Measurements from ENCODE around the gene BMP5. TPM values are rescaled to one million over a fixed set of nuclear protein-coding genes. Genes with fewer than 3 reads are reported as not detected.

Gene BMP5
- total RNA-seq, 2 donors from 2014 or later, result 0.80 to 2.1 TPM

GRCh38 chr6:55818482-55818881, 56.9 kb downstream of the BMP5 start:
- Histone ChIP-seq H3K27me3 (replicated peaks; ENCODE audit: insufficient read depth) (no peaks in the 10 kb centered on the region), H3K9me3 (no peaks in the 10 kb centered on the region), H3K36me3 (no peaks in the 10 kb centered on the region), H3K4me3 (no peak overlapping the region), H3K27ac (no peak overlapping the region), H3K4me1 (replicated peaks) (no peaks in the 10 kb centered on the region)
- WGBS, result 68% methylated on average over 2 of the region's 2 CpGs
- no peak for DNase-seq (ENCODE audit: low spot score)
- TF ChIP-seq POLR2AphosphoS5 (IDR thresholded peaks at IDR 0.05), result no peak
- TF ChIP-seq, protein P1, sequence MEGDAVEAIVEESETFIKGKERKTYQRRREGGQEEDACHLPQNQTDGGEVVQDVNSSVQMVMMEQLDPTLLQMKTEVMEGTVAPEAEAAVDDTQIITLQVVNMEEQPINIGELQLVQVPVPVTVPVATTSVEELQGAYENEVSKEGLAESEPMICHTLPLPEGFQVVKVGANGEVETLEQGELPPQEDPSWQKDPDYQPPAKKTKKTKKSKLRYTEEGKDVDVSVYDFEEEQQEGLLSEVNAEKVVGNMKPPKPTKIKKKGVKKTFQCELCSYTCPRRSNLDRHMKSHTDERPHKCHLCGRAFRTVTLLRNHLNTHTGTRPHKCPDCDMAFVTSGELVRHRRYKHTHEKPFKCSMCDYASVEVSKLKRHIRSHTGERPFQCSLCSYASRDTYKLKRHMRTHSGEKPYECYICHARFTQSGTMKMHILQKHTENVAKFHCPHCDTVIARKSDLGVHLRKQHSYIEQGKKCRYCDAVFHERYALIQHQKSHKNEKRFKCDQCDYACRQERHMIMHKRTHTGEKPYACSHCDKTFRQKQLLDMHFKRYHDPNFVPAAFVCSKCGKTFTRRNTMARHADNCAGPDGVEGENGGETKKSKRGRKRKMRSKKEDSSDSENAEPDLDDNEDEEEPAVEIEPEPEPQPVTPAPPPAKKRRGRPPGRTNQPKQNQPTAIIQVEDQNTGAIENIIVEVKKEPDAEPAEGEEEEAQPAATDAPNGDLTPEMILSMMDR (IDR thresholded peaks at IDR 0.05), result no peak
- no peak for TF ChIP-seq POLR2A (IDR thresholded peaks at IDR 0.05)
- intact Hi-C loops (cut with DNase I), result no loop called here

DNA sequence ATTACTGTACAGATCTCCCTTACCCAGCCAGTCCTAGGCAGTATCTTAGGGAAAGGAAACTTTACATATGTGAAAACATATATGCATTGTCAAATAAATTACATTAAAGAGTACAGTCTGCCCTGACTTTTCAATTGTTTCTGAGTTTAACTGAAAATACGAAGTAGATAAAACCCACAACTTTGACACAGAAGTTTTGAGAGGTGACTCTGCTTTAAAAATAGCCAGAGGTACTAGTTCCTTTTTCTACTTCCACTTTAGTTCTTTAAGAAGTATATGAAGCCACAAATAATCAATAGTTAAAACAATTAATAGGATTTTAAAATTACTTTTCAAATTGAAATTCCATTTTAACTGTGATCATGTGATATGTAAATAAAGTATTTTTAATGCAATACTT, 62.9 kb downstream of the BMP5 start:
- Histone ChIP-seq H3K27ac (no peak overlapping the region), H3K36me3 (no peaks in the 10 kb centered on the region), H3K4me3 (no peak overlapping the region), H3K9me3 (no peaks in the 10 kb centered on the region), H3K27me3 (replicated peaks; ENCODE audit: insufficient read depth) (no peaks in the 10 kb centered on the region), H3K4me1 (replicated peaks) (no peaks in the 10 kb centered on the region)
- WGBS, result 78% methylated on average over 1 of the region's 1 CpG
- no peak for DNase-seq (ENCODE audit: low spot score)
- TF ChIP-seq, protein P1 (IDR thresholded peaks at IDR 0.05), result no peak
- TF ChIP-seq POLR2A (IDR thresholded peaks at IDR 0.05) (no peak), POLR2AphosphoS5 (IDR thresholded peaks at IDR 0.05) (no peak)
- intact Hi-C loops (cut with DNase I), result no loop called here

DNA sequence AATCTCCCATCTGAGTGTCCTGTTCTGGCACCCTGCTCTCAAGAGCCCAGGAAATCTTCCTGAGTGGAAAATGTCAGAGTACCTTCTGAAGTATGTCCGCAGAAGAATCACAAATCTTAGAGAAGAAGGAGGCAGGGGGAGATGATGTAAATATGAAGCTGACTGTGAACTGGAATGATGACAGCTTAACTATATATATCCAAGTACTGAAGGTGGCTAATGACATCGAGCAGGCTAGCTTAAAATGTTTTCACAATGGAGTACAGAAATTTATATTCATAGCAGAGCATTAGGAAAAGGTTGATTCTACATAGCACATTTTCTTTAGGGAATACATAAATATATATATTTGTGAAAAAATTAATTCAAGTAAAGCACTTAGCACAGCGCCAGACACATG, 64.3 kb downstream of the BMP5 start:
- Histone ChIP-seq H3K9me3 (no peaks in the 10 kb centered on the region), H3K36me3 (no peaks in the 10 kb centered on the region), H3K4me1 (replicated peaks) (no peaks in the 10 kb centered on the region), H3K27ac (no peak overlapping the region), H3K27me3 (replicated peaks; ENCODE audit: insufficient read depth) (no peaks in the 10 kb centered on the region), H3K4me3 (no peak overlapping the region)
- 87% methylated on average over 3 of the region's 3 CpGs for WGBS
- TF ChIP-seq, protein P1 (IDR thresholded peaks at IDR 0.05), result no peak
- TF ChIP-seq POLR2AphosphoS5 (IDR thresholded peaks at IDR 0.05) (no peak), POLR2A (IDR thresholded peaks at IDR 0.05) (no peak)
- DNase-seq (ENCODE audit: low spot score), result no peak
- intact Hi-C loops (cut with DNase I), result no loop called here

DNA sequence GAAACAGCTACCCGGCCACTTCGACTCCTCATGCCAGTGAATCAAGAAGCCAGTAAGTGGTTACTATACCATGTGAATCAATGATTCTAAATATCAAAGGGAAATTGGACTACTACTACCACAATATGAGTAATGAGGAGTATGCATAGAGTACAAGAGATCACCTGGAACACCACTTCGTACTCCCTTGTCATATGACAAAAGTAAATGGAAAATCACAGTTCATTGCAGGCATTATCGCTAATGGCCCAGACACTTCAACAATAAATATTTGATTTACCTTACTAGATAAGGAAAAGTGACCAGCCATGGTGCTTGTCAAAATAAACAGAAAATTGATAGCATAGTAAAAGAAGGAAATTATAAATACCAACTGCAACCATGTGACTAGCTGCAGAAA, 73.1 kb downstream of the BMP5 start:
- intact Hi-C loops (cut with DNase I), result no loop called here
- TF ChIP-seq, protein P1 (IDR thresholded peaks at IDR 0.05), result no peak
- TF ChIP-seq POLR2A (IDR thresholded peaks at IDR 0.05), result no peak
- no peak for TF ChIP-seq POLR2AphosphoS5 (IDR thresholded peaks at IDR 0.05)
- H3K36me3 ChIP-seq, result no peaks in the 10 kb centered on the region
- no peak overlapping the region for H3K4me3 ChIP-seq
- H3K4me1 ChIP-seq (replicated peaks), result no peaks in the 10 kb centered on the region
- no peaks in the 10 kb centered on the region for H3K27me3 ChIP-seq (replicated peaks; ENCODE audit: insufficient read depth)
- WGBS, result 87% methylated on average over 4 of the region's 4 CpGs
- H3K27ac ChIP-seq, result no peak overlapping the region
- DNase-seq (ENCODE audit: low spot score), result no peak
- no peaks in the 10 kb centered on the region for H3K9me3 ChIP-seq

DNA sequence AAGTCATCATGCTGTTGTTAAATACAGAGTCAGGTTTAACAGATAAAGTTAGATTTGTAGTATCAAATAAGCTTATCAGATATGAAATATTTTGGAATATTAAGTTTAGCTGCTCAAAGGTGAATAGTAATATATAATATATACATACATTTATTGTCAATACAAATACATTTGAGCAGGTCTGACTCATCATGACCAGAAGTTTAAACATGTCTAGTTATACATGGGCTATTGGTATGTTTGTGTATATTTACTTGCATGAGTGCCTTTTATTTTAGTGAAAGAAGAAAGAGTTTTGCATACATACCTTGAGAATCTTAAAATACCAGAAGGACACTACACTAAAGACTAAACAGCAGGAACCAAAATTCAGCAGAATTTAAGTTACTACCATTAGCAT, 76.8 kb downstream of the BMP5 start:
- DNase-seq (ENCODE audit: low spot score), result no peak
- Histone ChIP-seq H3K9me3 (no peaks in the 10 kb centered on the region), H3K27ac (no peak overlapping the region), H3K4me1 (replicated peaks) (no peaks in the 10 kb centered on the region), H3K27me3 (replicated peaks; ENCODE audit: insufficient read depth) (no peaks in the 10 kb centered on the region), H3K36me3 (no peaks in the 10 kb centered on the region), H3K4me3 (no peak overlapping the region)
- no peak for TF ChIP-seq POLR2A (IDR thresholded peaks at IDR 0.05)
- TF ChIP-seq, protein P1 (IDR thresholded peaks at IDR 0.05), result no peak
- no peak for TF ChIP-seq POLR2AphosphoS5 (IDR thresholded peaks at IDR 0.05)
- intact Hi-C loops (cut with DNase I), result no loop called here
